Esophagus squamous epithelium (tissue), 5 donors: ENCODE results near the gene NANOGP8. TPM values are rescaled to one million over a fixed set of nuclear protein-coding genes. Genes with fewer than 3 reads are reported as not detected.

Experiments used
- DNase-seq: peaks from one replicate; lab custom pipeline; 2025; lab: John Stamatoyannopoulos, UW
- H3K27ac ChIP-seq, 4 donors: fragments of 200-600 bp; sonication (generic); one replicate each; pipeline ENCODE4 v1.5.1; 2016 to 2019; ENCODE audit warnings: mild to moderate bottlenecking in 1 of 4
- H3K27me3 ChIP-seq, 4 donors: fragments of 200-600 bp; sonication (generic); 1 replicate in 3 of 4; 2 replicates in 1 of 4; pipeline versions ENCODE4 v1.5.1 to v1.6.0; 2017 to 2021; ENCODE audit warnings: antibody characterized with exemption in 1 of 4
- H3K36me3 ChIP-seq, 3 donors: fragments of 200-600 bp; sonication (generic); one replicate each; pipeline ENCODE4 v1.5.1; 2016 to 2019
- H3K4me1 ChIP-seq, 3 donors: fragments of 200-600 bp; sonication (generic); one replicate each; pipeline ENCODE4 v1.5.1; 2017 to 2019
- H3K4me3 ChIP-seq, 4 donors: fragments of 200-600 bp; sonication (generic); 1 replicate in 3 of 4; 2 replicates in 1 of 4; pipeline ENCODE4 v1.5.1; 2016 to 2019; ENCODE audit warnings: mild to moderate bottlenecking in 2 of 4, moderate library complexity in 1 of 4
- H3K9me3 ChIP-seq, 3 donors: fragments of 200-600 bp; sonication (generic); one replicate each; pipeline ENCODE4 v1.5.1; 2016 to 2019
- CTCF ChIP-seq, 6 experiments: fragments of 450-650 bp in 4 of 6; fragments of 200-600 bp in 2 of 6; sonication (generic) in 2 of 6; IDR thresholded peaks; one replicate each; pipeline ENCODE4 v1.5.1; 2016 to 2019; ENCODE audit warnings: antibody characterized with exemption in 6 of 6, mild to moderate bottlenecking in 4 of 6, moderate library complexity in 4 of 6
- POLR2A ChIP-seq, 4 donors: fragments of 450-650 bp; IDR thresholded peaks; one replicate each; pipeline ENCODE4 v1.6.1; 2017; ENCODE audit warnings: antibody characterized with exemption in 4 of 4, mild to moderate bottlenecking in 4 of 4, moderate library complexity in 3 of 4
- WGBS, 2 donors: methylation state at CpG; one replicate each; pipeline ENCODE4 v1.1.5; 2018; 5-methylcytosine and 5-hydroxymethylcytosine counted together
- intact Hi-C: fragments of 100-400 bp; cut with DNase I; formaldehyde crosslinking; loops from one replicate; pipeline ENCODE4 v1.15.0; 2022
- total RNA-seq, 4 donors: library from RNA; depleted of rRNA; stranded (reverse); fragments of >200 nt; gene quantifications; one replicate each; pipeline ENCODE4 v1.1.0, GENCODE V29; 2016
- donor health status: DM: yes; HTN: yes; CAD: no.

Gene NANOGP8
- total RNA-seq, 4 donors from 2014 or later, result 0.95 to 1.6 TPM; not detected in 2

GRCh38 chr15:35060591-35060990, 24.5 kb downstream of the NANOGP8 start:
- Histone ChIP-seq H3K9me3 (no peaks in the 10 kb centered on the region), H3K4me3 (no peak overlapping the region), H3K4me1 (peaks cover 0 to 50% (median 5%) of the 10 kb centered on the region in 3 donors), H3K27me3 (no peaks in the 10 kb centered on the region), H3K27ac (peak overlapping the region; percentile 52 to 84 (median 72)), H3K36me3 (no peaks in the 10 kb centered on the region)
- intact Hi-C loops, result no loop called here
- 60 to 63% methylated on average over 3 to 4 of the region's 4 CpGs for WGBS, 2 donors
- no peak for DNase-seq
- TF ChIP-seq POLR2A (IDR thresholded peaks at IDR 0.05), result no peak
- no peak for TF ChIP-seq CTCF (IDR thresholded peaks at IDR 0.05)

GRCh38 chr15:35058534-35059054, 26.5 kb downstream of the NANOGP8 start:
- no peaks in the 10 kb centered on the region for H3K9me3 ChIP-seq
- intact Hi-C loops, result no loop called here
- DNase-seq, result no peak
- peaks cover 0 to 68% (median 5%) of the 10 kb centered on the region in 3 donors for H3K4me1 ChIP-seq
- H3K27me3 ChIP-seq, result no peaks in the 10 kb centered on the region
- TF ChIP-seq POLR2A (IDR thresholded peaks at IDR 0.05) (no peak), CTCF (IDR thresholded peaks at IDR 0.05) (no peak)
- H3K27ac ChIP-seq, result peak overlapping the region in 2 of 4 donors; percentile 8 to 47
- no peaks in the 10 kb centered on the region for H3K36me3 ChIP-seq
- H3K4me3 ChIP-seq, result no peak overlapping the region
- WGBS, 2 donors, result 40 to 41% methylated on average over 5 of the region's 5 CpGs

- Histone ChIP-seq H3K27me3 (no peaks in the 10 kb centered on the region), H3K27ac (no peak overlapping the region), H3K36me3 (no peaks in the 10 kb centered on the region), H3K4me3 (no peak overlapping the region), H3K9me3 (no peaks in the 10 kb centered on the region), H3K4me1 (peaks cover 0 to 46% (median 0%) of the 10 kb centered on the region in 3 donors)
- no peak for DNase-seq
- intact Hi-C loops, result no loop called here
- no peak for TF ChIP-seq CTCF (IDR thresholded peaks at IDR 0.05)
- no peak for TF ChIP-seq POLR2A (IDR thresholded peaks at IDR 0.05)
- WGBS, 2 donors, result 63 to 67% methylated on average over 5 of the region's 5 CpGs
Measured at GRCh38 chr15:35055416-35056105, 29.5 kb downstream of the NANOGP8 start.

GRCh38 chr15:35054380-35054779, 30.7 kb downstream of the NANOGP8 start:
- 42 to 47% methylated on average over 1 to 6 of the region's 6 CpGs for WGBS, 2 donors
- no peak for TF ChIP-seq CTCF (IDR thresholded peaks at IDR 0.05)
- no peak for TF ChIP-seq POLR2A (IDR thresholded peaks at IDR 0.05)
- DNase-seq, result no peak
- Histone ChIP-seq H3K4me3 (no peak overlapping the region), H3K9me3 (no peaks in the 10 kb centered on the region), H3K36me3 (no peaks in the 10 kb centered on the region), H3K4me1 (peaks cover 0 to 36% (median 0%) of the 10 kb centered on the region in 3 donors), H3K27ac (peak overlapping the region in 3 of 4 donors; percentile 3 to 57 (median 50)), H3K27me3 (no peaks in the 10 kb centered on the region)
- intact Hi-C loops, result no loop called here

- Histone ChIP-seq H3K4me1 (no peaks in the 10 kb centered on the region), H3K27ac (no peak overlapping the region), H3K9me3 (no peaks in the 10 kb centered on the region), H3K27me3 (no peaks in the 10 kb centered on the region), H3K36me3 (no peaks in the 10 kb centered on the region), H3K4me3 (no peak overlapping the region)
- TF ChIP-seq POLR2A (IDR thresholded peaks at IDR 0.05), result no peak
- no peak for TF ChIP-seq CTCF (IDR thresholded peaks at IDR 0.05)
- no peak for DNase-seq
- intact Hi-C loops, result no loop called here
Measured at GRCh38 chr15:35047996-35048395, 37.1 kb downstream of the NANOGP8 start.
